Measurements from ENCODE around the gene CFAP20DC. TPM values are rescaled to one million over a fixed set of nuclear protein-coding genes. Genes with fewer than 3 reads are reported as not detected.

CFAP20DC gene
- total and polyA plus RNA-seq, 2 of the 8 experiments (the other 6 are each of a cell fraction or from before 2014, with no cell fraction given): 2.2 to 2.8 TPM

DNA sequence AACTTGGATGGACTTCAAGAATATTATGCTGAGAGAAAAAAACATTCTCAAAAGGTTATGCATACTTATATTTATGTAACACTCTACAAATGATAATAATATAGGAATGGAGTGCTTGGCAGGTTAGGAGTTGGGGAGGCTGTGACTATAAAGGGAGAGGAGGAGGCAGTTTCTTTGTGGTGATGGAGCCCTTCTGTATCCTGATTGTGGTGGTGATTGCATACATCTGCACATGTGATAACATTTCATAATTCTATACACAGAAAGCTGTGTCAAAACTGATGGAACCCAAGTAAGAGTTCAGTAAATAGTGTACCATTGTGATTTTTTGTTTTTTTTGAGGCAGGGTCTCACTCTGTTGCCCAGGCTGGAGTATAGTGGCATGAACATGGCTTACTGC lies 351.6 kb downstream of the CFAP20DC start (continued):
- TF ChIP-seq, protein P1, sequence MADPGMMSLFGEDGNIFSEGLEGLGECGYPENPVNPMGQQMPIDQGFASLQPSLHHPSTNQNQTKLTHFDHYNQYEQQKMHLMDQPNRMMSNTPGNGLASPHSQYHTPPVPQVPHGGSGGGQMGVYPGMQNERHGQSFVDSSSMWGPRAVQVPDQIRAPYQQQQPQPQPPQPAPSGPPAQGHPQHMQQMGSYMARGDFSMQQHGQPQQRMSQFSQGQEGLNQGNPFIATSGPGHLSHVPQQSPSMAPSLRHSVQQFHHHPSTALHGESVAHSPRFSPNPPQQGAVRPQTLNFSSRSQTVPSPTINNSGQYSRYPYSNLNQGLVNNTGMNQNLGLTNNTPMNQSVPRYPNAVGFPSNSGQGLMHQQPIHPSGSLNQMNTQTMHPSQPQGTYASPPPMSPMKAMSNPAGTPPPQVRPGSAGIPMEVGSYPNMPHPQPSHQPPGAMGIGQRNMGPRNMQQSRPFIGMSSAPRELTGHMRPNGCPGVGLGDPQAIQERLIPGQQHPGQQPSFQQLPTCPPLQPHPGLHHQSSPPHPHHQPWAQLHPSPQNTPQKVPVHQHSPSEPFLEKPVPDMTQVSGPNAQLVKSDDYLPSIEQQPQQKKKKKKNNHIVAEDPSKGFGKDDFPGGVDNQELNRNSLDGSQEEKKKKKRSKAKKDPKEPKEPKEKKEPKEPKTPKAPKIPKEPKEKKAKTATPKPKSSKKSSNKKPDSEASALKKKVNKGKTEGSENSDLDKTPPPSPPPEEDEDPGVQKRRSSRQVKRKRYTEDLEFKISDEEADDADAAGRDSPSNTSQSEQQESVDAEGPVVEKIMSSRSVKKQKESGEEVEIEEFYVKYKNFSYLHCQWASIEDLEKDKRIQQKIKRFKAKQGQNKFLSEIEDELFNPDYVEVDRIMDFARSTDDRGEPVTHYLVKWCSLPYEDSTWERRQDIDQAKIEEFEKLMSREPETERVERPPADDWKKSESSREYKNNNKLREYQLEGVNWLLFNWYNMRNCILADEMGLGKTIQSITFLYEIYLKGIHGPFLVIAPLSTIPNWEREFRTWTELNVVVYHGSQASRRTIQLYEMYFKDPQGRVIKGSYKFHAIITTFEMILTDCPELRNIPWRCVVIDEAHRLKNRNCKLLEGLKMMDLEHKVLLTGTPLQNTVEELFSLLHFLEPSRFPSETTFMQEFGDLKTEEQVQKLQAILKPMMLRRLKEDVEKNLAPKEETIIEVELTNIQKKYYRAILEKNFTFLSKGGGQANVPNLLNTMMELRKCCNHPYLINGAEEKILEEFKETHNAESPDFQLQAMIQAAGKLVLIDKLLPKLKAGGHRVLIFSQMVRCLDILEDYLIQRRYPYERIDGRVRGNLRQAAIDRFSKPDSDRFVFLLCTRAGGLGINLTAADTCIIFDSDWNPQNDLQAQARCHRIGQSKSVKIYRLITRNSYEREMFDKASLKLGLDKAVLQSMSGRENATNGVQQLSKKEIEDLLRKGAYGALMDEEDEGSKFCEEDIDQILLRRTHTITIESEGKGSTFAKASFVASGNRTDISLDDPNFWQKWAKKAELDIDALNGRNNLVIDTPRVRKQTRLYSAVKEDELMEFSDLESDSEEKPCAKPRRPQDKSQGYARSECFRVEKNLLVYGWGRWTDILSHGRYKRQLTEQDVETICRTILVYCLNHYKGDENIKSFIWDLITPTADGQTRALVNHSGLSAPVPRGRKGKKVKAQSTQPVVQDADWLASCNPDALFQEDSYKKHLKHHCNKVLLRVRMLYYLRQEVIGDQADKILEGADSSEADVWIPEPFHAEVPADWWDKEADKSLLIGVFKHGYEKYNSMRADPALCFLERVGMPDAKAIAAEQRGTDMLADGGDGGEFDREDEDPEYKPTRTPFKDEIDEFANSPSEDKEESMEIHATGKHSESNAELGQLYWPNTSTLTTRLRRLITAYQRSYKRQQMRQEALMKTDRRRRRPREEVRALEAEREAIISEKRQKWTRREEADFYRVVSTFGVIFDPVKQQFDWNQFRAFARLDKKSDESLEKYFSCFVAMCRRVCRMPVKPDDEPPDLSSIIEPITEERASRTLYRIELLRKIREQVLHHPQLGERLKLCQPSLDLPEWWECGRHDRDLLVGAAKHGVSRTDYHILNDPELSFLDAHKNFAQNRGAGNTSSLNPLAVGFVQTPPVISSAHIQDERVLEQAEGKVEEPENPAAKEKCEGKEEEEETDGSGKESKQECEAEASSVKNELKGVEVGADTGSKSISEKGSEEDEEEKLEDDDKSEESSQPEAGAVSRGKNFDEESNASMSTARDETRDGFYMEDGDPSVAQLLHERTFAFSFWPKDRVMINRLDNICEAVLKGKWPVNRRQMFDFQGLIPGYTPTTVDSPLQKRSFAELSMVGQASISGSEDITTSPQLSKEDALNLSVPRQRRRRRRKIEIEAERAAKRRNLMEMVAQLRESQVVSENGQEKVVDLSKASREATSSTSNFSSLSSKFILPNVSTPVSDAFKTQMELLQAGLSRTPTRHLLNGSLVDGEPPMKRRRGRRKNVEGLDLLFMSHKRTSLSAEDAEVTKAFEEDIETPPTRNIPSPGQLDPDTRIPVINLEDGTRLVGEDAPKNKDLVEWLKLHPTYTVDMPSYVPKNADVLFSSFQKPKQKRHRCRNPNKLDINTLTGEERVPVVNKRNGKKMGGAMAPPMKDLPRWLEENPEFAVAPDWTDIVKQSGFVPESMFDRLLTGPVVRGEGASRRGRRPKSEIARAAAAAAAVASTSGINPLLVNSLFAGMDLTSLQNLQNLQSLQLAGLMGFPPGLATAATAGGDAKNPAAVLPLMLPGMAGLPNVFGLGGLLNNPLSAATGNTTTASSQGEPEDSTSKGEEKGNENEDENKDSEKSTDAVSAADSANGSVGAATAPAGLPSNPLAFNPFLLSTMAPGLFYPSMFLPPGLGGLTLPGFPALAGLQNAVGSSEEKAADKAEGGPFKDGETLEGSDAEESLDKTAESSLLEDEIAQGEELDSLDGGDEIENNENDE (IDR thresholded peaks at IDR 0.05; ENCODE audit: insufficient replicate concordance, low read length): no peak

All from H1 (cell line).